Astrocyte (in vitro differentiated cells and primary cell): Measurements from ENCODE around the gene ATP6V0E1.

Source experiments
- CTCF ChIP-seq: IDR thresholded peaks from 2 replicates; pipeline ENCODE4 v1.5.1; 2011; ENCODE audit warnings: low read depth, mild to moderate bottlenecking, inconsistent platforms, low read length, moderate library complexity; ENCODE audit not compliant: insufficient read depth
- EZH2 ChIP-seq: IDR thresholded peaks from 2 replicates; pipeline ENCODE4 v1.6.1; 2012; ENCODE audit warnings: mild to moderate bottlenecking, low read length, inconsistent platforms; ENCODE audit not compliant: insufficient read depth

GRCh38 chr5:173078878-173079277 lies 95.3 kb downstream of the ATP6V0E1 start:
- TF ChIP-seq CTCF, result no peak
- no peak for TF ChIP-seq EZH2
